Anterior cingulate cortex (tissue), 58 donors: ENCODE data around the gene MAP2K5.

Source experiments
- DNase-seq, 58 donors: peaks; one replicate each; lab custom pipeline; 2025; lab: John Stamatoyannopoulos, UW

MAP2K5 gene

GRCh38 chr15:67843571-67844387 is 301.3 kb downstream of the MAP2K5 start:
- DNase-seq, result no peak

- DNase-seq, result no peak
These were observed 303.5 kb downstream of the MAP2K5 start for GRCh38 chr15:67845974-67846373.

DNA sequence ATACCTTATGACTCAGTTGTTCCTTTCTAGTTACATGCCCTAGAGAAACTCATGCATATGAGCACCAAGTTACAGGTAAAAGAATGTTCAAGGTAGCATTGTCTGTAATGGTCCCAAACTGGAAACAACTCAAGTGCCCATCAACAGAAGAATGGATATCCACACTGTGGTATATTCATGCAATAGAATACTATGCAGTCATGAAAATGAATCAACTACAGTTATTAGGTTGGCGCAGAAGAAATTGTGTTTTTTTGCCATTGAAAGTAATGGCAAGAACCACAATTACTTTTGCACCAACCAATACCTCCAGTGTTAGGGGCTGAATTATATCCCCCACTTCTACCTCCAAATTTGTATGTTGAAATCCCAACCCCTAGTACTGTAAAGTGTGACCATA is 307.0 kb downstream of the MAP2K5 start:
- DNase-seq, result no peak

DNA sequence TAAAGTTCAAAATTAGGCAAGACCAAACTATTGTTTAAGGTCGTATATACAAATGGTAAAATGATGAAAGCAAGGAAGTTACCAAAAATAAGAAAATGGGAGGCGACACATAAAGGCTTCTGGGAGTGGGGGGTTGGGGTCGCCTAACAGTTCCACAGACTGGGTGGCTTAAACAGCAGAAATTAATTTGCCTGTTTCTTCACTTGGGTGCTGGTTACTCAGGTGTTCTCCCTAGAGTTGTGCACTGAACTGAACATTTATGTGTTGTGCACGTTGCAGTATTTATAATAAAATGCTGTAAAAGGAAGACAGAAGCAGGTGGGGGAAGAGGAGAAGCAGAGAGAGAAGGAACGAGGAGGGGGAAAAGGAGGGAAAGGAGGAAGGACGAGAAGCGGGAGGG is 307.8 kb downstream of the MAP2K5 start:
- no peak for DNase-seq

DNA sequence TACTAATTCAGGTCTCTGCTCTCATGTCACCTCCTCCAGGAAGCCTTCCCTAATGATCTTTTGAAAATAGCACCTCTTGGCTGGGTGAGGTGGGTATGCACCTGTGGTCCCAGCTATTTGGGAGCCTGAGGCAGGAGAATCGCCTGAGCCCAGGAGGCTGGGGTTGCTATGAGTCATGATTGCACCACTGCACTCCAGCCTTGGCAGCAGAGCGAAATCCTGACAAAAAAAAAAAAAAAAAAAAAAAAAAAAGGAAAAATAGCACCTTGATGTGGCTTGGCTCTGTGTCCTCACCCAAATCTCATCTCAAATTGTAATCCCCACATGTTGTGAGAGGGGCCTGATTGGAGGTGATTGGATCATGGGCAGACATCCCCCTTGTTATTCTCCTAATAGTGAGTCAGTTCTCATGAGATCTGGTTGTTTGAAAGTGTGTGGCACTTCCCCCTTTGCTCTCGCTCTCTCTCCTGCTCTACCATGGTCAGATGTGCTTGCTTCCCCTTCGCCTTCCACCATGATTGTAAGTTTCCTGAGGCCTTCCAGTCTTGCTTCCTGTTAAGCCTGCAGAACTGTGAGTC is 308.6 kb downstream of the MAP2K5 start:
- DNase-seq, result no peak

GRCh38 chr15:67852418-67852817 is 309.9 kb downstream of the MAP2K5 start:
- DNase-seq, result no peak

DNA sequence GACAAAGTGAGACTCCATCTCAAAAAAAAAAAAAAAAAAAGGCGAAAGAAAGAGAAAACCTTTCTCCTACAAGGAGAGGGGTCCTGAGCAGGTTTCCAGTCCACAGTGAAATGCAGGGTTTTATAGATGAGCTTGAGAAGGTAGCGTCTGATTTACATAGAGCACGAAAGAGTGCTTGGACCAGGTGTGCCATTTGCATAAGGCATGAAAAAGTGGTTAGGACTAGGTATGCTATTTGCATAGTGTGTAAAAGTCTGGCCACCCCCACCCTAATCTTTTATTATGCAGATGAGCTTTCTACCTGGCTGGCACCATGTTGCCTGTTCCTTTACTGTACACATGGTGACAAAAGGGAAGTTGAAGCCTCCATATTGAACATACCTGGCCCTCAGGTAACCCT is 311.0 kb downstream of the MAP2K5 start:
- DNase-seq, result no peak

DNA sequence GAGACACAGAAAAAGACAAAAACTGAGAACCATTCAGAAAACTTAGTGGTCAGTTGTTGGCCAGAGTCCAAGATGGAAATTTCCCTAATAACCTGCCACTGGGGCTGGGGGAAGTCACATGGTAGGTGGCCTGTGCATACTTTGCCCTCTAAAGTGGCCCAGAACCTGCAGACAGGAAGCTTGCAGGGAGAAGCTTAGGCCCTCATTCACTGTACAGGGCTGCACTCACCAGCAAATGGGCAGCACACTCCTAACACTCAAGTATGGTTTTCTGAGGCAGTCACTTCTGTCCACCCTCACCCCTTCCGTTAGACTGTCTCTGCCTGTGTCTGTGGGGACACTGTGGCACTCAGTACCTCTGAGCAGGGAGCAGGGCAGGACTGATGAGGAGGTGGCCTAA is 311.9 kb downstream of the MAP2K5 start:
- no peak for DNase-seq

DNA sequence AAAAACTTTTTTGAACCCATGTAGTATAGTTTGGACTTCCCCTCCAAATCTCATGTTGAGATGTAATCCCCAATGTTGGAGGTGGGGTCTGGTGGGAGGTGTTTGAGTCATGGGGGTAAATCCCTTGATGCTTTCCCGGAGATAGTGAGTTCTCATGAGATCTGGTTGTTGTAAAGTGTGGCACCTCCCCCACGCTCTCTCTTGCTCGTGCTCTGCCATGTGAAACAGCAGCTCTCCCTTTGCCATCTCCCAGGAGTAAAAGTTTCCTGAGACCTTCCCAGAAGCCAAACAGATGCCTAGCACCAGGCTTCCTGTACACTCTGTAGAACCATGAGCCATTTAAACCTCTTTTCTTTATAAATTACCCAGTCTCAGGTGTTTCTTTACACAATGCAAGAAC is 313.3 kb downstream of the MAP2K5 start:
- no peak for DNase-seq
